ENCODE data around the gene SCN1B.

The SCN1B gene

GRCh38 chr19:35059006-35059798 lies 28.9 kb downstream of the SCN1B start:
- DNase-seq (ENCODE audit: low read depth) = no peak
- no peak overlapping the region for H3K4me3 ChIP-seq (ENCODE audit: low read length)
- TF ChIP-seq CTCF (IDR thresholded peaks at IDR 0.05; ENCODE audit: insufficient read depth, low read depth, low read length, missing control alignments) = no peak

- TF ChIP-seq CTCF (IDR thresholded peaks at IDR 0.05; ENCODE audit: insufficient read depth, low read depth, low read length, missing control alignments) = no peak
- DNase-seq (ENCODE audit: low read depth) = no peak
- no peak overlapping the region for H3K4me3 ChIP-seq (ENCODE audit: low read length)
Measured at GRCh38 chr19:35059799-35060091, 29.5 kb downstream of the SCN1B start.

GRCh38 chr19:35060160-35060855 lies 30.0 kb downstream of the SCN1B start:
- H3K4me3 ChIP-seq (ENCODE audit: low read length) = no peak overlapping the region
- TF ChIP-seq CTCF (IDR thresholded peaks at IDR 0.05; ENCODE audit: insufficient read depth, low read depth, low read length, missing control alignments) = no peak
- no peak for DNase-seq (ENCODE audit: low read depth)

GRCh38 chr19:35061583-35062373 lies 31.5 kb downstream of the SCN1B start:
- no peak for DNase-seq (ENCODE audit: low read depth)
- TF ChIP-seq CTCF (IDR thresholded peaks at IDR 0.05; ENCODE audit: insufficient read depth, low read depth, low read length, missing control alignments) = no peak
- no peak overlapping the region for H3K4me3 ChIP-seq (ENCODE audit: low read length)

- no peak for DNase-seq (ENCODE audit: low read depth)
- TF ChIP-seq CTCF (IDR thresholded peaks at IDR 0.05; ENCODE audit: insufficient read depth, low read depth, low read length, missing control alignments) = no peak
- no peak overlapping the region for H3K4me3 ChIP-seq (ENCODE audit: low read length)
Measured at GRCh38 chr19:35062942-35063341, 32.7 kb downstream of the SCN1B start.

- H3K4me3 ChIP-seq (ENCODE audit: low read length) = no peak overlapping the region
- DNase-seq (ENCODE audit: low read depth) = peak; percentile 86
- no peak for TF ChIP-seq CTCF (IDR thresholded peaks at IDR 0.05; ENCODE audit: insufficient read depth, low read depth, low read length, missing control alignments)
Measured at GRCh38 chr19:35063940-35064818, 33.9 kb downstream of the SCN1B start.
